Naive thymus-derived CD8-positive, alpha-beta T cell (primary cell): Measurements from ENCODE around the gene NRN1. TPM values are rescaled to one million over a fixed set of nuclear protein-coding genes. Genes with fewer than 3 reads are reported as not detected.
A peak's percentile ranks its signal among the peaks of the same experiment; 100 is the strongest.
"Not testable (repeated sequence)": the region's sequence is repeated elsewhere in the genome, so short reads cannot be mapped to it uniquely, and the experiment has no call there.

Experiments used
- ATAC-seq, 2 donors: fragments of 150-1000 bp; cut with Tn5 transposase in 1 of 2; sonication (Bioruptor Pico), chemical (Tn5 transposase) in 1 of 2; 1 replicate in 1 of 2; 2 replicates in 1 of 2; pipeline ENCODE4 v1.10.0; 2021; ENCODE audit warnings: mild to moderate bottlenecking in 2 of 2, moderate library complexity in 2 of 2
- POLR2A ChIA-PET: fragments of 350-600 bp; sonication (Branson Sonifier 250); formaldehyde crosslinking; loops from one replicate; lab custom pipeline; 2021; ENCODE audit warnings: antibody characterized with exemption; lab: Charles Lee
- DNase-seq, 10 donors: peaks; one replicate each; pipeline versions ENCODE4 v3.0.0 to v3.0.0-alpha.2; 2020 to 2022
- H3K27ac Mint-ChIP-seq, 10 donors: one replicate each; pipeline ENCODE4 v1.8.0; 2020 to 2022; ENCODE audit warnings: mild to moderate bottlenecking in 10 of 10, mixed read lengths in 10 of 10, moderate library complexity in 4 of 10, inconsistent platforms in 1 of 10
- H3K27me3 Mint-ChIP-seq, 5 donors: one replicate each; pipeline ENCODE4 v1.8.0; 2021 to 2022; ENCODE audit warnings: mixed read lengths in 5 of 5
- H3K36me3 Mint-ChIP-seq, 3 donors: one replicate each; pipeline ENCODE4 v1.8.0; 2020 to 2022; ENCODE audit warnings: mixed read lengths in 3 of 3, mild to moderate bottlenecking in 2 of 3, inconsistent platforms in 1 of 3
- H3K4me1 Mint-ChIP-seq, 4 donors: one replicate each; pipeline ENCODE4 v1.8.0; 2021 to 2022; ENCODE audit warnings: mixed read lengths in 4 of 4
- H3K4me3 Mint-ChIP-seq, 10 donors: one replicate each; pipeline ENCODE4 v1.8.0; 2020 to 2022; ENCODE audit warnings: mild to moderate bottlenecking in 10 of 10, mixed read lengths in 10 of 10, moderate library complexity in 6 of 10, inconsistent platforms in 1 of 10
- H3K9me3 Mint-ChIP-seq, 9 donors: one replicate each; pipeline ENCODE4 v1.8.0; 2020 to 2022; ENCODE audit warnings: mixed read lengths in 9 of 9, mild to moderate bottlenecking in 3 of 9, inconsistent platforms in 1 of 9, moderate library complexity in 1 of 9
- polyA plus RNA-seq, 3 donors: library from polyadenylated mRNA; unstranded; fragments of 300-500 nt; fragmentation: Illumina TruSeq; gene quantifications; one replicate each; pipeline ENCODE4 v1.2.3, GENCODE V29; 2021
- total RNA-seq, 8 experiments: library from RNA in 2 of 8; stranded (reverse) in 2 of 8; gene quantifications; one replicate each; pipeline ENCODE4 v1.2.3 and lab custom pipeline; 2021 to 2026

NRN1 gene, protein sequence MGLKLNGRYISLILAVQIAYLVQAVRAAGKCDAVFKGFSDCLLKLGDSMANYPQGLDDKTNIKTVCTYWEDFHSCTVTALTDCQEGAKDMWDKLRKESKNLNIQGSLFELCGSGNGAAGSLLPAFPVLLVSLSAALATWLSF
- total RNA-seq: under 1 TPM in 1 of 2 experiments, not detected in 1; 0.65 TPM
- polyA plus RNA-seq: under 1 TPM in 2 of 3 donors, not detected in 1; 0.11 to 0.13 TPM
- 0 to 0.59 (median 0.19) reads per million in 6 experiments for total RNA-seq (lab: John Stamatoyannopoulos, UW)

DNA sequence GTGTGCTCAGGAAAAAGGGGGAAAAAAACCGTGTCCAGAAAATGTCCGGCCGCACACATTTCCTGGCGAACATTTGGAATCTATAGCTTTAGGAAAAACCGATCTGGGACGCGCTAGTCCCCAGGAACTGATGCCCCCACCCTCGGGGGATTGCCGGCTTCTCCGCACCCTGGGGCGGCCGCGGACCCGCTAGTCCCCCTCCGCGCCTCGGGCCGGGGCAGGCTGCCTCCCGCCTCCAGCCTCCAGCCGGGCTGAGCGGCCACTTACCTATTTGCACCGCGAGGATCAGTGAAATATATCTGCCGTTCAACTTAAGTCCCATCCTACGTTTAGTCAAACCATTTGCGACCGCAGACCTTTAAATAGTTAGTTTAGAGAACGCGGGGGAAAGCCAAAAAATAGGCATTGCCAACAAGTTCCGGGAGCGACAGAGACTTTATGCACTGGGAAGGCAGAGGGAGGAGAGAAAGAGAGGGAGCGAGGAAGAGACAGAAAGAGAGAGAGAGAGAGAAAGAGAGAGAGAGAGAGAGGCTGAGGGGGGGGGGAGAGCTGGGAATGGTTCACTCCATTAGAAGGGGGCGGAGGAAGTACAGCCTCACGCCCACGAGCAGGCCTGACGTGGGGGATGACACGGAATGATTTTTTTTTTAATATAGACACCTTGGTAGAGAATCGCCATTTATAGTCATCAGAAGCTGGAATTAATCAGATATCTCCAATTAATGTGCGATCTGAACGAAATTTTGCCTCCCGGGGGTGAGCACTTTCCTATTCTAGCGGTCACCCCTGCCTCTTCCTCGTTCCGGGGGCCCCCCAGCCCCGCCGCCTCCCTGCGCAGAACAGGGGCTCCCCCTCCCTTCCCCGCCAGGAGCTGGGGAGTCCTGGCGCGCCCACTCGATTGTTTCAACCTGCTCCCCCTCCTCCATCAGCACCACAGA lies at the start of gene NRN1:
Gene NRN1, minus strand, starts transcription at position 498 of the 938 bp plus-strand sequence. Its CDS starts 176 bp downstream, at position 322.
- peaks cover 36 to 91% (median 63%) of the 10 kb centered on the region in 5 donors for H3K27me3 Mint-ChIP-seq
- H3K27ac Mint-ChIP-seq: peak within 1 kb of the TSS in 5 of 10 donors; percentile 29 to 91 (median 59)
- DNase-seq: no peak
- no peak for ATAC-seq
- peaks cover 28 to 75% (median 56%) of the 10 kb centered on the region in 4 donors for H3K4me1 Mint-ChIP-seq
- peaks cover 0 to 23% (median 12%) of the 10 kb centered on the region in 9 donors for H3K9me3 Mint-ChIP-seq
- peaks cover 2 to 25% (median 12%) of the 10 kb centered on the region in 3 donors for H3K36me3 Mint-ChIP-seq
- peak within 1 kb of the TSS; percentile 69 to 86 (median 79) for H3K4me3 Mint-ChIP-seq
- POLR2A ChIA-PET: interaction anchor here (0.6 to 0.7 kb wide), 2 partner anchors 12 to 125 kb away, joined by 3 to 4 read pairs; no protein-coding TSS in a partner anchor

DNA sequence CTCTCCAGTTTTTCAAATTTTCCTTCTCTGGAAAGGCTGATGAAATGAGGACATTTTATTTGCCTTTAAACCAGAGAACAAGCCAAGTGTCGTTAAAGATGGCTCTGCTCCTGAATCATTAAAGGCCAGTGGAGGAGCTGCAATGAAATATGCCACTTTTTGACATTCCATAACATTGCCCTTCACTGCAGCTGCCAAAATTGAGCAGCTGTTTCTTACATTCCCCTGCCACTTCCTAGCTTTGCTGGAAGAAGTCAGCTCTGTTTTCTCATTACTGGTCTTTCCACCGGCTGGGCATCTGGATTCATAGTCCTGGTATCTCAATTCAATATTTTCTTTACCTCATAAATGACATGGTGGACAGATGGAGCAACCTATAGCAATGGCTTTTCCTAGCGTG lies 45.5 kb upstream of the NRN1 start:
- no peaks in the 10 kb centered on the region for H3K4me1 Mint-ChIP-seq
- no peak for DNase-seq
- peaks cover 0 to 10% (median 0%) of the 10 kb centered on the region in 3 donors for H3K36me3 Mint-ChIP-seq
- peaks cover 0 to 2% (median 0%) of the 10 kb centered on the region in 9 donors for H3K9me3 Mint-ChIP-seq
- H3K4me3 Mint-ChIP-seq: no peak overlapping the region
- no peak overlapping the region for H3K27ac Mint-ChIP-seq
- POLR2A ChIA-PET: no interaction called here
- no peak for ATAC-seq
- H3K27me3 Mint-ChIP-seq: peaks cover 25 to 72% (median 39%) of the 10 kb centered on the region in 5 donors

DNA sequence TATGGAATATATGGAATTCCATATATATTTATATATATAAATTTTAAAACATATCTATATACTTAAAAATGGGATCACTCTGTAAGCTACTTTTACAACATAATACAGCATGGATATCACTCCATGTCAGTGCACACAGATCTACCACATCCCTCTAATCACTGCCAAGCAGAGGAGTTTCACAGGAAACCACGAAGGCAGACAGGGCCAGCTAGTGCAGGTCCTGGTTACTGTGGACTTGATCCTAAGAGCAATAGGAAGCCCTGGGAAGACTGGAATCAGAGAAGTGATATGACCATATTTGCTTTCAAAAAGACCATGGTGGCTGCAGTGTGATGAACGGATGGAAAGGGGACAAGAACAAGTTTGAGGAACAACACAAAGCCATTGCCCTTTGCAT lies 40.0 kb upstream of the NRN1 start:
- no peak for DNase-seq
- H3K27me3 Mint-ChIP-seq: peaks cover 10 to 52% (median 29%) of the 10 kb centered on the region in 5 donors
- no peak for ATAC-seq
- H3K4me3 Mint-ChIP-seq: no peak overlapping the region
- no peak overlapping the region for H3K27ac Mint-ChIP-seq
- H3K9me3 Mint-ChIP-seq: peaks cover 0 to 2% (median 0%) of the 10 kb centered on the region in 9 donors
- H3K4me1 Mint-ChIP-seq: peaks cover 0 to 2% (median 0%) of the 10 kb centered on the region in 4 donors
- POLR2A ChIA-PET: no interaction called here
- peaks cover 0 to 10% (median 0%) of the 10 kb centered on the region in 3 donors for H3K36me3 Mint-ChIP-seq

DNA sequence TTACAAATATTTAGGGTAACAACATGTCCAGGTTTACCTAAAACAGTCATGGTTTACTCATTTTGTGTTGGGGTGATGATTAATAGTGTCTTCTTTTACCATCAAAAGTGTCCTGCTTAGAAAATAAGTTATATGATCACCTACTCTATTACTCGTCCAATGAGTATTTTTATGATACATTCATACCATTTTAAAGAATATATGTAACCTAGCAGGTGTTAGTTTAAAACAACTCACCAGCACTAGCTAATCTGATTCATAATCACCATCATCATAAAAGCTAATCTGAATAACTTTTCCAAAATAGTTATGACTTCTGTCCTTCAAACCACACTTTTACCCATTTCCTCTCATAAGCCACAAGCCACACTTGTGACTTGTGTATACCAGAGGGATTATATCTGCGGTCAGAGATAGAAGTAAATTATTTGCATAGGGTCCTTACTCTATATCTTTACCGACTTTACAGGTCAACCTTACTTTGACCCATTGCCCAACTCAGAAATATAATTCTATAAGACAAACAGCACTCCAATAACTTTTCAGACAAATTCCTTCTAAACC lies 33.3 kb upstream of the NRN1 start:
- Mint-ChIP-seq H3K4me1 (peaks cover 0 to 2% (median under 1%) of the 10 kb centered on the region in 4 donors), H3K36me3 (peaks cover 0 to 3% (median 0%) of the 10 kb centered on the region in 3 donors), H3K9me3 (peaks cover 0 to 5% (median 0%) of the 10 kb centered on the region in 9 donors), H3K27ac (no peak overlapping the region), H3K27me3 (peaks cover 12 to 43% (median 24%) of the 10 kb centered on the region in 5 donors), H3K4me3 (no peak overlapping the region)
- DNase-seq: no peak
- POLR2A ChIA-PET: no interaction called here
- no peak for ATAC-seq

DNA sequence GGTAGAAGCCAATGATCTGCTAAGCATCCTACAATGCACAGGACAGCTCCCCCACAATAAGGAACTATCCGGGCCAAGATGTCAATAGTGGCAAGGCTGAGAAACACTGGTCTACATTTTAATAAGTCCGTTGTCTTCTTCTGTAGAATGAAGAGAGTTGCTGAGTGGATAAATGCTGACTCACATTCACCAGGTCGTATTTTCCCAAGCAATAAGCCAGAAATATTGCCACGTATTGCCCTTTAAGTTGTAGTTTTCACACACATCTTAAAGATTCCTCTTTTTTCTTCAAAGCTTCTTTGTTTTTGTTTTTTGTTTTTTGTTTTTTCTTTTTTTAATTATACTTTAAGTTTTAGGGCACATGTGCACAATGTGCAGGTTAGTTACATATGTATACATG lies 30.5 kb upstream of the NRN1 start:
- Mint-ChIP-seq H3K9me3 (peaks cover 0 to 5% (median 0%) of the 10 kb centered on the region in 9 donors), H3K27ac (no peak overlapping the region), H3K4me3 (no peak overlapping the region), H3K36me3 (peaks cover 0 to 3% (median 0%) of the 10 kb centered on the region in 3 donors), H3K4me1 (peaks cover 0 to 1% (median 0%) of the 10 kb centered on the region in 4 donors), H3K27me3 (peaks cover 8 to 30% (median 21%) of the 10 kb centered on the region in 5 donors)
- ATAC-seq (no peak), DNase-seq (no peak)
- POLR2A ChIA-PET: no interaction called here

DNA sequence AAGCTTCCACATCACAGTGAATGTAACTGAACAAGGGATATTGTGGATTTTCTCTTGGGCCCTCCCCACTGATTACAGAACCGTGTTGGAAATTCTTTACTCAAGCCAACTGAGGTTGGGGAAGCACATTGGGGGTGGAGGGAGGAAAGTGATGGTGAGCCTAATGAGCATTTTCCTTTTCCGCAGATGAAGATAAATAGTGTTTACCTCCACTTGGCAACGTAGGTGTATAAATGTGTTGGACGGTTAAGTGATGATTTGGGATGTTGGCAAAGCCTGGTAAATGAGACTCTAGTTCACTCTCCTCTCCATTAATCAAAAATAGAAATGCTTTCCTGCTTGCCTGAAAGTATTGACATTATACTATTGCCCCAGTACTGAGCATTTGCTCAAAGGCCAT lies 27.1 kb upstream of the NRN1 start:
- DNase-seq: no peak
- POLR2A ChIA-PET: no interaction called here
- H3K4me1 Mint-ChIP-seq: no peaks in the 10 kb centered on the region
- peaks cover 8 to 36% (median 20%) of the 10 kb centered on the region in 5 donors for H3K27me3 Mint-ChIP-seq
- no peak overlapping the region for H3K27ac Mint-ChIP-seq
- ATAC-seq: no peak
- peaks cover 0 to 2% (median 0%) of the 10 kb centered on the region in 3 donors for H3K36me3 Mint-ChIP-seq
- peaks cover 0 to 5% (median 0%) of the 10 kb centered on the region in 9 donors for H3K9me3 Mint-ChIP-seq
- no peak overlapping the region for H3K4me3 Mint-ChIP-seq

DNA sequence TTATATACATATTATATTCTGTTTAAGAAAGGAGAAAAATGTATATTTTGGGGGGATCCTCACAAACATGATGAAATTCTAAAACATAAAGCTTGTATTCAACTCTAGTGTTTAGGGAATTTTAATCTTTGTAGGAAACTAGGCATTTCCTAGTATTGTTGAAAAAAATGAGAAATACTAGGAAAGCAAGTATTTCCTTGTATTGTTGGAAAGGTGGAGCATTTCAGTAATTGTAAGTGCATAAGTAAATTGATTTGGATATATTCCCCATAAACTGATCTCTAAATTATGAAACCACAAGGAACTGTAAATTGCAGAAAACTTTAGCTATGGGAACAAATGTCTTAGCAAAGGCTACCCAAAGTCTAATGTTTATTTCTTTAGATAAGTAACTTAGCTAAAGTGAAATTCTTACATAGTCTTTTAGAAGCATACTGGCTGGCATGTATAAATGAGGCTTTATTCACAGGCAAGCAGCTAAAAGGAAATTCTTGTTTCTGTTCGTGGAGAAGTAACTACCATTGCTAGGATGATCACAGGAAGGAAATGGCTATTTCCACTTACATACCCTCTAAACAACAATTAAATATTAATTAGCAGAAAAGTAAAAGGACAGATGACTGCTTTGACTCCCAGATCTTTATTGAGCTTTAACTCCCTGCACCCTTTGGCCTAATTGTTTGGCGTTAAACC lies 19.9 kb upstream of the NRN1 start:
- no peak overlapping the region for H3K27ac Mint-ChIP-seq
- POLR2A ChIA-PET: no interaction called here
- ATAC-seq (no peak), DNase-seq (no peak)
- H3K36me3 Mint-ChIP-seq: peaks cover 0 to 2% (median 0%) of the 10 kb centered on the region in 3 donors
- H3K4me1 Mint-ChIP-seq: no peaks in the 10 kb centered on the region
- peaks cover 0 to 2% (median 0%) of the 10 kb centered on the region in 9 donors for H3K9me3 Mint-ChIP-seq
- H3K27me3 Mint-ChIP-seq: peaks cover 13 to 79% (median 50%) of the 10 kb centered on the region in 5 donors
- no peak overlapping the region for H3K4me3 Mint-ChIP-seq

DNA sequence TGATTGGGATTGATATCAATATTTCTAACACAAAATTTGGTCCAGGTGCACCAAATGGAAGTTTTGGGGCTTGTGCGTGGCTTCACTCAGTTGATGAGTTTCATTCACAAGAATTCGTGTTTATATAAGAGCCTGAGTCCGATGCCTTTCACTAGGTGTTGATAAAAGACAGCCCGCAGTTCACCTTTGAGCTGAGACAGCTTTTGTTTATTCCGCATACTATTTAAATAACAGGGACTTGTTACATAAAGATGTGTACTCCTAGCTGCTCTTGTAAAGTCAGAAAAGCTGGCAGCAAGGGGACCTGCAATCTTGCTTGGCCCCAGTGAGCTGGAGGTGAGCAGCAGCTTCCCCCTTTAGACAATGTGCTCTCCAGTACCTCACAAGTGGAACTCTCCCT lies 19.0 kb upstream of the NRN1 start:
- H3K9me3 Mint-ChIP-seq: peaks cover 0 to 2% (median 0%) of the 10 kb centered on the region in 9 donors
- peaks cover 15 to 81% (median 56%) of the 10 kb centered on the region in 5 donors for H3K27me3 Mint-ChIP-seq
- no peaks in the 10 kb centered on the region for H3K4me1 Mint-ChIP-seq
- POLR2A ChIA-PET: no interaction called here
- peaks cover 0 to 2% (median 0%) of the 10 kb centered on the region in 3 donors for H3K36me3 Mint-ChIP-seq
- no peak overlapping the region for H3K27ac Mint-ChIP-seq
- no peak for ATAC-seq
- no peak for DNase-seq
- no peak overlapping the region for H3K4me3 Mint-ChIP-seq

DNA sequence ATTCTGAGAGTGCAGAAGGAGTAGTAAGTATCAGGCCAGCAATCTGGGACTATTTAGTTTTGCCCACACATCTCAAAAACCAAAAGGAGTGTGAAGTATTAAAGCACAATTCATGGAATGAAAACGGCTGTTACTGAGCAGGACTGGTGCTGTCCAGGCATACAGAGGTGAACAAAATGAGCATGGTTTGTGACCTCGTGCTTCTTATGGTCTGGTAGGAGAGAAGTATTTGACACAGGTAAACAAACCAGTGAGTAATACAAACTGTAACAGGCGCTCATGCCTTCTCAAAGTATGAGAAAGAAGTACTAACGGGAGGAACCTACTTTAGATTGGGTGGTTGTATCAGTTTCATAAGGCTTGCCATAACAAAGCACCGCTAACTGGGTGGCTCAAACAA lies 17.5 kb upstream of the NRN1 start:
- Mint-ChIP-seq H3K4me3 (no peak overlapping the region), H3K4me1 (no peaks in the 10 kb centered on the region), H3K27ac (peak overlapping the region in 1 of 10 donors; percentile 29), H3K9me3 (peaks cover 0 to 2% (median 0%) of the 10 kb centered on the region in 9 donors), H3K36me3 (peaks cover 0 to 2% (median 0%) of the 10 kb centered on the region in 3 donors), H3K27me3 (peaks cover 12 to 78% (median 54%) of the 10 kb centered on the region in 5 donors)
- DNase-seq: no peak
- ATAC-seq: no peak
- POLR2A ChIA-PET: no interaction called here

DNA sequence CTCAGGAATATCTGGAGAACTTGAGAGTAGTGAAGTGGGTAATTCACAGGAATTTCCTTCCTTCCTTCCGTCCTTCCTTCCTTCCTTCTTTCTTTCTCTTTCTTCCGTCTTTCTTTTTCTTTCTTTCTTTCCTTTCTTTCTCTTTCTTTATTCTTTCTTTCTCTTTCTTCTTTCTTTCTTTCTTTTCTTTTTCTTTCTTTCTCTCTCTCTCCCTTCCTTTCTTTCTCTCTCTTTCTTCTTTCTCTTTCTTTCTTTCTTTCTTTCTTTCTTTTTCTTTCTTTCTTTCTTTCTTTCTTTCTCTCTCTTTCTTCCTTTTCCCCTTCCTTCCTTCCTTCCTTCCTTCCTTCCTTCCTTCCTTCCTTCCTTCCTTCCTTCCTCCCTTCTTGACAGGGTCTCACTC lies 16.1 kb upstream of the NRN1 start:
- not testable (repeated sequence) for ATAC-seq, H3K4me1 Mint-ChIP-seq, H3K4me3 Mint-ChIP-seq

DNA sequence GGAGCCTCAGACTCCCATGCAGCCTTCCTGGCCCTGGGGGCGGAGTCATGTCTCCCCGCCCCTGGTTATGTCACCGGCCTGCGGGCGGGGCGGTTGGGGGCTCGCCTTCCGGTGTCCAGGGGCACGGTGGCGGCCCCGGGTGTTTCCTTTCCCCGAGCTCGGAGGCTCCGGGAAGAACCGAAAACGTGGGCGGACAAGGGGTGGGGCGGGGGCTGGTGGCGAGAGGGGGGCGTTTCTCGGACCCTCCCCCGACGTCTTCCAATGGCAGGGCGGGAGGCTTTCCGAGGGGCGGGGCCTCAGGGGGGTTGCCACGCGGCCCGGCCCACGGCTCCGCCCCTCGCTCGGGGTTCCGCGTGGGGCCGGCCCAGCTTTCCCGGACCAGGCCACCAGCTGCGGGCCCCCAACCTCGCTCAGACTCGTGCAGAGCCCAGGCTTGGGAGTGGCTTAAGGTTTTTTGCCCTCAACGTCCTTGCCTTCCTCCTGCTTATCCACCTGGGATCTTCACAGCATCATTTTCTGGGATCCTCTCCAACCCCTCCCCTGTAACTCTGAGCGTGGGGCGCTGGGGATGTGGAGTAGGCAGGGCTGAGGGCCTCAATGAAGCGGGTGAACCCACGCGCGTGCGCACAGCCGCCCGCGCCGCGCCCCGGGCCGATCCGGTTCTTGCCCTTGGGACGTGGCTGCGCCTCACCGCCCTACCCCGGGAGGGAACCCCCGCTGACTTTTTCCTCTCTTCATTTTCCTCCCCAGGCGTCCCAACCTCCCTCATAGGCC lies 2.1 kb upstream of the NRN1 start:
- Mint-ChIP-seq H3K9me3 (peaks cover 0 to 22% (median 7%) of the 10 kb centered on the region in 9 donors), H3K27me3 (peaks cover 37 to 93% (median 63%) of the 10 kb centered on the region in 5 donors), H3K4me3 (peak overlapping the region; percentile 69 to 86 (median 78)), H3K4me1 (peaks cover 24 to 54% (median 39%) of the 10 kb centered on the region in 4 donors), H3K27ac (peak overlapping the region in 1 of 10 donors; percentile 12), H3K36me3 (peaks cover 2 to 22% (median 12%) of the 10 kb centered on the region in 3 donors)
- ATAC-seq: peak; percentile 42 to 43
- POLR2A ChIA-PET: interaction anchor here (1.1 to 1.5 kb wide), 3 partner anchors 14 to 25 kb away, joined by 3 read pairs; no protein-coding TSS in a partner anchor
- DNase-seq: peak in 4 of 10 donors; percentile 23 to 37 (median 30)

More for the DNA sequence above, 16.1 kb upstream of the NRN1 start:
- peaks cover 22 to 80% (median 66%) of the 10 kb centered on the region in 5 donors for H3K27me3 Mint-ChIP-seq
- H3K9me3 Mint-ChIP-seq, H3K27ac Mint-ChIP-seq, POLR2A ChIA-PET, DNase-seq, H3K36me3 Mint-ChIP-seq: not testable (repeated sequence)
